Neural crest cell (in vitro differentiated cells): ENCODE measurements around the gene RASAL2. TPM values are rescaled to one million over a fixed set of nuclear protein-coding genes. Genes with fewer than 3 reads are reported as not detected.

ENCODE experiments used
- DNase-seq: peaks from one replicate; pipeline ENCODE4 v3.0.0; 2021; ENCODE audit warnings: low read depth, mixed read lengths, low spot score
- H3K27ac Mint-ChIP-seq: one replicate; pipeline ENCODE4 v1.8.0; 2021; ENCODE audit warnings: mild to moderate bottlenecking, mixed read lengths; ENCODE audit not compliant: unreplicated experiment
- H3K27me3 Mint-ChIP-seq: 2 replicates; pipeline ENCODE4 v1.8.0; 2021; ENCODE audit warnings: low read depth, mild to moderate bottlenecking, mixed read lengths
- H3K36me3 Mint-ChIP-seq: 2 replicates; pipeline ENCODE4 v1.8.0; 2021; ENCODE audit warnings: low read depth, mild to moderate bottlenecking, mixed read lengths
- H3K4me1 Mint-ChIP-seq: 2 replicates; pipeline ENCODE4 v1.8.0; 2021; ENCODE audit warnings: mixed read lengths
- H3K4me3 Mint-ChIP-seq: one replicate; pipeline ENCODE4 v1.8.0; 2021; ENCODE audit warnings: mild to moderate bottlenecking, mixed read lengths
- H3K9me3 Mint-ChIP-seq: 2 replicates; pipeline ENCODE4 v1.8.0; 2021; ENCODE audit warnings: mixed read lengths
- total RNA-seq: library from RNA; stranded (reverse); gene quantifications from 2 replicates; pipeline ENCODE4 v1.2.1, GENCODE V29; 2021
- TF ChIP-seq, protein P1 (sequence below): fragments of 200-600 bp; sonication (generic); conservative IDR thresholded peaks from 2 replicates; pipeline ENCODE4 v1.5.0; 2021; ENCODE audit warnings: antibody characterized with exemption, mild to moderate bottlenecking

RASAL2 gene
- total RNA-seq, 1 donor from 2014 or later = 20.9 TPM

DNA sequence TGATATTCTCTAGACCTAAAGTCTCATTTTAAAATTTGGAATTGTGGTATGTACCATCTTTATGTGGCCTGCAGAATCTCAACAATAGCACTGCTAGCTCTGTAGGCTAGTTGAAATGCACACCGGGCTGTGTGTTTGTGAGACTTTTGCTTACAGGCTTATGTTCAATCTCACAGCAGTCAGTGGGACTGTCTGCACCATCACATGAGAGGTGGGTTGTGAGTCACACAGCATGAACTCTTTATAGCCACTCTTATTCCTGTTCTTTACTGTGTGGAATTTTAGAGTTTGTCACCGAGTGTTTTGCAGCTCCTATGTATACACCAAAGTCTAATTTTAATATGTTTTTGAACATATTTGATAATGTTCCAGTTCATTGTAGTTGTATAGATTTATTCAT is 74.6 kb downstream of the RASAL2 start:
- no peaks in the 10 kb centered on the region for H3K27me3 Mint-ChIP-seq
- no peaks in the 10 kb centered on the region for H3K4me1 Mint-ChIP-seq
- H3K36me3 Mint-ChIP-seq = no peaks in the 10 kb centered on the region
- TF ChIP-seq, protein P1, sequence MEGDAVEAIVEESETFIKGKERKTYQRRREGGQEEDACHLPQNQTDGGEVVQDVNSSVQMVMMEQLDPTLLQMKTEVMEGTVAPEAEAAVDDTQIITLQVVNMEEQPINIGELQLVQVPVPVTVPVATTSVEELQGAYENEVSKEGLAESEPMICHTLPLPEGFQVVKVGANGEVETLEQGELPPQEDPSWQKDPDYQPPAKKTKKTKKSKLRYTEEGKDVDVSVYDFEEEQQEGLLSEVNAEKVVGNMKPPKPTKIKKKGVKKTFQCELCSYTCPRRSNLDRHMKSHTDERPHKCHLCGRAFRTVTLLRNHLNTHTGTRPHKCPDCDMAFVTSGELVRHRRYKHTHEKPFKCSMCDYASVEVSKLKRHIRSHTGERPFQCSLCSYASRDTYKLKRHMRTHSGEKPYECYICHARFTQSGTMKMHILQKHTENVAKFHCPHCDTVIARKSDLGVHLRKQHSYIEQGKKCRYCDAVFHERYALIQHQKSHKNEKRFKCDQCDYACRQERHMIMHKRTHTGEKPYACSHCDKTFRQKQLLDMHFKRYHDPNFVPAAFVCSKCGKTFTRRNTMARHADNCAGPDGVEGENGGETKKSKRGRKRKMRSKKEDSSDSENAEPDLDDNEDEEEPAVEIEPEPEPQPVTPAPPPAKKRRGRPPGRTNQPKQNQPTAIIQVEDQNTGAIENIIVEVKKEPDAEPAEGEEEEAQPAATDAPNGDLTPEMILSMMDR = no peak
- H3K4me3 Mint-ChIP-seq = no peak overlapping the region
- DNase-seq = no peak
- no peaks in the 10 kb centered on the region for H3K9me3 Mint-ChIP-seq
- H3K27ac Mint-ChIP-seq = no peak overlapping the region

DNA sequence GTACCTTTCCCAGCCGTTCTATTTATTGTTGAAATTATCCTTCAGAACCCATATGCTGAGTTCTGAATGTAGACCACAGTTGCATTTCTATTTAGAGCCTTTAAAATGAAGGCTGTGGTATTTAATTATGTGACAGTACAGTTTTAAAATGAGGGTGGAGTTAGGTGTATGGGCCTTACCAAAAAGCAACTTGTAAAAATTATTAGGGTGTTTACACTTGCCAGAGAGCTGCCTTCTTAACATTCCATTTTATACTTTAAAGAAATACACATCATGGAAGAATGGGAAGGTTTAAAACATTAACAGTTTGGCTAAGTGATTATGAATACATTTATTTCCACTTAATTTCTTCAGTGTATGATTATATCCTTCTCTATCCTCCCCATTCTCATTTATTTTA is 75.7 kb downstream of the RASAL2 start:
- Mint-ChIP-seq H3K27ac (no peak overlapping the region), H3K4me3 (no peak overlapping the region), H3K36me3 (no peaks in the 10 kb centered on the region), H3K27me3 (no peaks in the 10 kb centered on the region), H3K9me3 (no peaks in the 10 kb centered on the region), H3K4me1 (peaks cover 6% of the 10 kb centered on the region)
- TF ChIP-seq, protein P1 = no peak
- no peak for DNase-seq

DNA sequence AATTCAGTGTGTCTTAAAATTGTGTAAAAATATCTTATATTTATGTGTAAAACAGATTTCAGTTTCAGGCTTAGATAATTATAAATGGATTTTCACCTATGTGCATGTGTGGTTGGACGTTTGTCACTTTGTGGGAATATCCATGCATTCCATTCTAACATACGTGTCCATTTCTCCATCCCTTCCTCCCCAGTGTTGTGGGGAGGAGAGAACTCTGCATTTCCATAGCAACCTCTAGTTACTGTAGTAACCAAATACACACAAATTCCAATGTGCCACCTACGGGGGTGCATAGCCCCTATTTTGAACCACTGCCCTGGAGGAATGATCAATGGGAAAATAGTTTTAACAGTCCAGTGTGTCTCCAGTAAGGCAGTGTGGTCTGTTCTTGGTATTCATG is 79.0 kb downstream of the RASAL2 start:
- H3K27me3 Mint-ChIP-seq = no peaks in the 10 kb centered on the region
- peaks cover 8% of the 10 kb centered on the region for H3K4me1 Mint-ChIP-seq
- H3K4me3 Mint-ChIP-seq = no peak overlapping the region
- no peak overlapping the region for H3K27ac Mint-ChIP-seq
- no peak for DNase-seq
- TF ChIP-seq, protein P1 = no peak
- H3K9me3 Mint-ChIP-seq = peaks cover 4% of the 10 kb centered on the region
- no peaks in the 10 kb centered on the region for H3K36me3 Mint-ChIP-seq

DNA sequence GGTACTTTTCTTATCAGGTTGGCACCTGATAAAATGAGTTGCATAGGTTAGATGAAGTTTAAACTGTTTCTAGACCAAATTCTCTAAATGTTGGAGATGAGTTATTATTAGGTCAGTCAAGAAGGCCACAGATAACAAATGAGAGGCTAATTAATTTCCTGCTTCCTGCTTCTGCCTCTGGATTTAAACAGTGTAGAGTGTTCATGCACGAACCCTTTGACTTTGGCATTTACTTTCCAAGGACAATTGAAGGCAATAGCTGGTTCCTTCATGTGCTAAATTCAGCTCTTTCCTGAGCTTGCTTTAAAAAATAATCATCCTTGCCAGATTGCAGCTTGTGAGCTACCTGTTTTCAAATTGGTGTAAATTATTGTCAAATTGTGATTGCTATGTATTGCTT is 80.6 kb downstream of the RASAL2 start:
- DNase-seq = no peak
- H3K4me3 Mint-ChIP-seq = no peak overlapping the region
- H3K9me3 Mint-ChIP-seq = peaks cover 4% of the 10 kb centered on the region
- H3K36me3 Mint-ChIP-seq = no peaks in the 10 kb centered on the region
- H3K4me1 Mint-ChIP-seq = peaks cover 8% of the 10 kb centered on the region
- H3K27ac Mint-ChIP-seq = no peak overlapping the region
- H3K27me3 Mint-ChIP-seq = no peaks in the 10 kb centered on the region
- TF ChIP-seq, protein P1 = no peak

DNA sequence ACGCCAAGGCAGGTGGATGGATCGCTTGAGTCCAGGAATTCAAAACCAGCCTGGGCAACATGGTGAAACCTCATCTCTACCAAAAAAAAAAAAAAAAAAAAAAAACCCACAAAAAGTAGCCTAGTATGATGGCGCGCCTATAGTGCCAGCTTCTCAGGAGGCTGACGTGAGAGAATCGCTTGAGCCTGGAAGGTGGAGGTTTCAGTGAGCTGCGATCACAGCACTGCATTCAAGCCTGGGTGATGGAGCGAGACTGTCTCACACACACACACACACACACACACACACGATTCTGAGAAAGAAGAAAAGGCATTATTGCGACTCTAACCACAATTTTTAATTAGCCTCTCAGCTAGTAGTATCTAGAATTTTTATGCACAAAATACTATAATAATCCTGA is 86.5 kb downstream of the RASAL2 start:
- TF ChIP-seq, protein P1 = no peak
- no peaks in the 10 kb centered on the region for H3K4me1 Mint-ChIP-seq
- peaks cover under 1% of the 10 kb centered on the region for H3K36me3 Mint-ChIP-seq
- no peak overlapping the region for H3K4me3 Mint-ChIP-seq
- DNase-seq = no peak
- no peaks in the 10 kb centered on the region for H3K27me3 Mint-ChIP-seq
- no peak overlapping the region for H3K27ac Mint-ChIP-seq
- H3K9me3 Mint-ChIP-seq = peaks cover 8% of the 10 kb centered on the region

DNA sequence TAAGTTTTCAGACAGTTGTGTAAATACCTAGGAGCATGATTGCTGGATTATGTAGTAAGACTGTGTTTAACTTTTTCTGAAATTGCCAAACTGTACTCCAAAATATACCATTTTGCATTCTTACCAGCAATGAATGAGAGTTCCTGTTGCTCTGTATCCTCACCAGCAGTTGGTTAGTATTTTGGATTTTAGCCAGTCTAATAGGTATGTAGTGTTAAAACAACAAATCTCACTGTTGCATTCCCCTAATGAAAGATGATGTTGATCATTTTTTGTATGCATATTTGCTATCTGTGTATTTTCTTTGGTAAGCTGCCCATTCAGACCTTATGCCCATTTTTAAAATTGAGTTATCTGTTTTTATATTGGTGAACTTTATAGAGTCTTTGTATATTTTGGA is 89.9 kb downstream of the RASAL2 start:
- Mint-ChIP-seq H3K27ac (no peak overlapping the region), H3K36me3 (peaks cover 10% of the 10 kb centered on the region), H3K4me3 (no peak overlapping the region), H3K27me3 (no peaks in the 10 kb centered on the region), H3K4me1 (no peaks in the 10 kb centered on the region), H3K9me3 (peaks cover 13% of the 10 kb centered on the region)
- TF ChIP-seq, protein P1 = no peak
- no peak for DNase-seq
